G401 (cell line): ENCODE measurements around the gene RBM15B. TPM values are rescaled to one million over a fixed set of nuclear protein-coding genes. Genes with fewer than 3 reads are reported as not detected.

ENCODE experiments used
- DNase-seq: peaks from one replicate; pipeline ENCODE4 v3.0.0-alpha.2; 2015; ENCODE audit warnings: low spot score
- in situ Hi-C: cut with HindIII; loops from 2 replicates; pipeline ENCODE4 v1.10.0; 2016; ENCODE audit warnings: low sequenced_read_pairs, mixed read lengths
- total RNA-seq: library from RNA; depleted of rRNA; stranded (reverse); fragments of >200 nt; shearing (Covaris generic); gene quantifications from 2 replicates; pipeline ENCODE4 v1.2.3, GENCODE V29; 2014

RBM15B gene
- total RNA-seq, 1 experiment from 2014 or later = 52.6 TPM

- in situ Hi-C loops = loop anchor here (25.0 kb wide), 1 partner anchor 776 kb away; the partner anchor contains the start of genes CISH and MAPKAPK3
- DNase-seq = no peak
Observed at GRCh38 chr3:51388286-51389029, 2.6 kb upstream of the RBM15B start.

GRCh38 chr3:51389423-51390183, 1.5 kb upstream of the RBM15B start:
- in situ Hi-C loops = loop anchor here (25.0 kb wide), 1 partner anchor 777 kb away; the partner anchor contains the start of genes CISH and MAPKAPK3
- peak; percentile 54 for DNase-seq

GRCh38 chr3:51390246-51391074, 625 bp upstream of the RBM15B start:
- in situ Hi-C loops = loop anchor here (25.0 kb wide), 1 partner anchor 778 kb away; the partner anchor contains the start of genes CISH and MAPKAPK3
- no peak for DNase-seq

GRCh38 chr3:51391566-51392354, 675 bp downstream of the RBM15B start:
- in situ Hi-C loops = loop anchor here (25.0 kb wide), 1 partner anchor 779 kb away; the partner anchor contains the start of genes CISH and MAPKAPK3

DNA sequence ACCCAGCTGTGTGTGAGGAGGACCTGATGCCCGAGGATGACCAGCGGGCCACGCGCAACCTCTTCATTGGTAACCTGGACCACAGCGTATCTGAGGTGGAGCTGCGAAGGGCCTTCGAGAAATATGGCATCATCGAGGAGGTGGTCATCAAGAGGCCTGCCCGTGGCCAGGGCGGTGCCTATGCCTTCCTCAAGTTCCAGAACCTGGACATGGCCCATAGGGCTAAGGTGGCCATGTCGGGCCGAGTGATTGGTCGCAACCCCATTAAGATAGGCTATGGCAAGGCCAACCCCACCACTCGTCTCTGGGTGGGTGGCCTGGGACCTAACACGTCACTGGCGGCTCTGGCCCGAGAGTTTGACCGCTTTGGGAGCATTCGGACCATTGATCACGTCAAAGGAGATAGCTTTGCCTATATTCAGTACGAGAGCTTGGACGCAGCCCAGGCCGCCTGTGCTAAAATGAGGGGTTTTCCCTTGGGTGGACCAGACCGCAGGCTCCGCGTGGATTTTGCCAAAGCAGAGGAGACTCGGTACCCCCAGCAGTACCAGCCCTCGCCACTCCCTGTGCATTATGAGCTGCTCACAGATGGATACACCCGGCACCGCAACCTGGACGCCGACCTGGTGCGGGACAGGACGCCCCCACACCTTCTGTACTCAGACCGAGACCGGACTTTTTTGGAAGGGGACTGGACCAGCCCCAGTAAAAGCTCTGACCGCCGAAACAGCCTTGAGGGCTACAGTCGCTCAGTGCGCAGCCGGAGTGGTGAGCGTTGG, 1.5 kb downstream of the RBM15B start:
- in situ Hi-C loops = loop anchor here (25.0 kb wide), 1 partner anchor 780 kb away; the partner anchor contains the start of genes CISH and MAPKAPK3
- no peak for DNase-seq

More at GRCh38 chr3:51391566-51392354, 675 bp downstream of the RBM15B start:
- no peak for DNase-seq

GRCh38 chr3:51393134-51393495, 2.0 kb downstream of the RBM15B start:
- DNase-seq = no peak
- in situ Hi-C loops = loop anchor here (25.0 kb wide), 1 partner anchor 781 kb away; the partner anchor contains the start of genes CISH and MAPKAPK3

GRCh38 chr3:51393564-51393963, 2.5 kb downstream of the RBM15B start:
- in situ Hi-C loops = loop anchor here (25.0 kb wide), 1 partner anchor 781 kb away; the partner anchor contains the start of genes CISH and MAPKAPK3
- DNase-seq = no peak

DNA sequence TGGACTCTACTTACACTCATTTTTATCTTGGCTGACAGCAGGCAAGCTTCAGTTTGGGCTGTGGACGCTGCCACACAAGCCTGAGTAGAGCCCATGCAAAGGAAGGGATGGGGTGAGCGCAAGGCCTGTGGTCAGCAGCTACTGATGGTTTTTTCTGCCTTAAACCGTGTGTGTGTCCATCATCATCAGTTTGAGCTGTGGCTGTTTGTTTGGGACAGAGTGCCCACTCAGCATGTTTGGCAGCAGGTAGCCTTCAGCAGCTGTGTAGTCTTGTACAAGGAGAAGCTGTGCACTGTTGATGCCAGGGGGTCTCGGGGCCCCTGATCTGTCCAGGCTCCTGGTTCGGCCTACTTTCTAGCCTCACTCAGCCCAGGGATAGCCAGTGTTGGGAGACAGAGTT, 3.5 kb downstream of the RBM15B start:
- DNase-seq = no peak
- in situ Hi-C loops = loop anchor here (25.0 kb wide), 1 partner anchor 782 kb away; the partner anchor contains the start of genes CISH and MAPKAPK3

- in situ Hi-C loops = loop anchor here (25.0 kb wide), 1 partner anchor 783 kb away; the partner anchor contains the start of genes CISH and MAPKAPK3
- DNase-seq = no peak
Observed at GRCh38 chr3:51395493-51396213, 4.6 kb downstream of the RBM15B start.

DNA sequence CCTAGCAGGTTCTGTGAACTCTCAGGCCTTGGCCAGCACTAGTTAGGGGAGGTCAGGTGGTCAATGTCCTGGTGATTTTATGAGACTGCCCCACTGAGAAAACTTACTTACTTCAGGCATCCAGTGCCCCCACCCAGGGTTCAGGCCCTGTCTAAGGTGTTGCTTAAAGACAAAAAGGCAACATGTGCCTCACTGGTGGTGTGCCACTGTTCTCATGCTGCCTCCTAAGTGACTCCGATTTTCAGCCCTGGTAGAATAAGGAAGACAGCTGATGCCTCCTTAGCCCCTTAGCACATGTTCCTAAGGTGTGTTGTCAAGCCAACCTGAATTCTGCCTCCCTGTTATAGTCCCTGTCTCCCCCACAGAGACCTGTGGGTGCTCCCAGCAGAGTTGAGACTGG, 5.3 kb downstream of the RBM15B start:
- in situ Hi-C loops = loop anchor here (25.0 kb wide), 1 partner anchor 784 kb away; the partner anchor contains the start of genes CISH and MAPKAPK3
- DNase-seq = no peak

DNA sequence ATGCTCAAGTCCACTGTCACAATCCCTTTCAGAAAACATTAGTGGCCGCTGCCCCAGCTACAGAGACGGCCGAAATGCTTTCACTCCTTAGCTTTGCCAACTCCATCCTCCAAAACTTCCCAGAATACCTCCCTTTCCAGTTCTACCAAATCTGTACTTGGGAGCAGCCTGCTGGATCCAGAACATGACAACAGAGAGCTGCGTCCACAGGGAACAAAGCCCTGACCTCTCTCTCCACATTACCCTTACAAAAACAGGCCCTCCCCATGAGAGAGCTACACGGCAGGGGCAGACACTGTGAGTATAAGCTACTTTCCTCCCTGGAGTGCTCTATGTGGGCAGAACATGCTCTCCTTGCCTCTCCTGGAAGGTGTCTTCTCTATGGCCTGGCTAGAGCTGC, 6.3 kb downstream of the RBM15B start:
- in situ Hi-C loops = loop anchor here (25.0 kb wide), 1 partner anchor 785 kb away; the partner anchor contains the start of genes CISH and MAPKAPK3

GRCh38 chr3:51398595-51399310, 7.7 kb downstream of the RBM15B start:
- in situ Hi-C loops = loop anchor here (25.0 kb wide), 1 partner anchor 786 kb away; the partner anchor contains the start of genes CISH and MAPKAPK3

More for the DNA sequence above, 6.3 kb downstream of the RBM15B start:
- DNase-seq = no peak

GRCh38 chr3:51400166-51400565, 9.1 kb downstream of the RBM15B start:
- DNase-seq = no peak
- in situ Hi-C loops = no loop called here

More at GRCh38 chr3:51398595-51399310, 7.7 kb downstream of the RBM15B start:
- DNase-seq = no peak

DNA sequence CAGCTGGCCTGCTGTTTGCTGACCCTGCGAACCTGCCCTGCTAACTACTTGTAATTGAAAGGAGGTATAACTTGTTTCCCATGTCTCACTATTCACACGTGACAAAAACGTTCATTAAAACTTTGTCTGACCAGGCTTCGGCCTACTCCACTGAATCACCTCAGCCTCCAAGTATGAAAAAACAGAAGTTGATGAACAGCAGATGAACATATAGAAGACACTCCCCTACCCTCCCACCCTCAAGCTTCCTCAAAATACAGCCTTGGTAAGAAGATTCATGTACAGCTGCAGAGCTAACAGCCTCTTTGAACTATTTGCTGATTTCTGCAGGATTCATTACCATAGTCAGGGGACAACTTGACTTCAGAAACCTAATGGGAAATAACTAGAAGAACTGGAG, 10.7 kb downstream of the RBM15B start:
- no peak for DNase-seq
- in situ Hi-C loops = no loop called here

GRCh38 chr3:51403675-51404074, 12.6 kb downstream of the RBM15B start:
- in situ Hi-C loops = no loop called here
- no peak for DNase-seq

DNA sequence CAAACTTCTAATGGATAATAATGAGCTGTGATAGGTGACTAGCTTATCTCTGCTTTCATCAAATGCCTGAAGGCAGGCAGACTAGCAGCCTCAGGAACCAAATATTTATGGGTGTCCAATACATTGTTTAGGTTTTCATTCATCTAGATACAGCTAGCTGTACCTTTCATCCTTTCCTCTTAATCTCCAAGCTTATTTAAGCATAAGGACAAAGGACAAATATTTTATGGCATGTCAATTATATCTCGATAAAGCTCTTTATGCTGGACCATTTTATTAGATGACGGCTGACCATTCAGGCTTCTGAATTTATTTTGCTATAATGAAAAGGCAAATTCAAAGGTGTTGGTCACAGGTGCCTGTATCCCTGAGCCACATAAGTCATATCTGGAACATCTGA, 16.9 kb downstream of the RBM15B start:
- DNase-seq = no peak
- in situ Hi-C loops = no loop called here
